H9 (cell line): ENCODE data around the gene CACNA1I. TPM values are rescaled to one million over a fixed set of nuclear protein-coding genes. Genes with fewer than 3 reads are reported as not detected.

ENCODE experiments used
- DNase-seq: peaks from one replicate; pipeline ENCODE4 v3.0.0-alpha.2; 2017
- H2AFZ ChIP-seq: one replicate; pipeline ENCODE4 v1.6.1; 2013; ENCODE audit warnings: mild to moderate bottlenecking, low read length, control low read depth, moderate library complexity
- H2AK5ac ChIP-seq: 2 replicates; pipeline ENCODE4 v1.6.1; 2013; ENCODE audit warnings: low read length, control low read depth, mixed read lengths; ENCODE audit not compliant: insufficient read length
- H2BK120ac ChIP-seq: one replicate; pipeline ENCODE4 v1.6.1; 2013; ENCODE audit warnings: low read depth, mild to moderate bottlenecking, low read length, control low read depth, inconsistent platforms; ENCODE audit not compliant: poor library complexity, severe bottlenecking
- H2BK12ac ChIP-seq: 2 replicates; pipeline ENCODE4 v1.6.1; 2013; ENCODE audit warnings: low read length, control low read depth, mixed read lengths, low read depth; ENCODE audit not compliant: insufficient read length
- H2BK15ac ChIP-seq: 2 replicates; pipeline ENCODE4 v1.6.1; 2013; ENCODE audit warnings: low read depth, low read length, control low read depth
- H2BK20ac ChIP-seq: one replicate; pipeline ENCODE4 v1.6.1; 2013; ENCODE audit warnings: low read depth, mild to moderate bottlenecking, low read length, control low read depth, inconsistent platforms; ENCODE audit not compliant: poor library complexity, severe bottlenecking
- H2BK5ac ChIP-seq: 2 replicates; pipeline ENCODE4 v1.6.1; 2013; ENCODE audit warnings: low read length, control low read depth, mixed read lengths; ENCODE audit not compliant: insufficient read length
- H3K14ac ChIP-seq: 2 replicates; pipeline ENCODE4 v1.6.1; 2013; ENCODE audit warnings: low read length, control low read depth; ENCODE audit not compliant: insufficient read depth
- H3K18ac ChIP-seq: 2 replicates; pipeline ENCODE4 v1.6.1; 2013; ENCODE audit warnings: low read depth, mild to moderate bottlenecking, mixed read lengths, low read length, control low read depth; ENCODE audit not compliant: insufficient read length
- H3K23ac ChIP-seq: 2 replicates; pipeline ENCODE4 v1.6.1; 2013; ENCODE audit warnings: low read length, control low read depth, mixed read lengths, low read depth; ENCODE audit not compliant: insufficient read length
- H3K23me2 ChIP-seq: 2 replicates; pipeline ENCODE4 v1.6.1; 2013; ENCODE audit warnings: low read depth, mild to moderate bottlenecking, mixed read lengths, low read length, control low read depth; ENCODE audit not compliant: insufficient read length, poor library complexity, severe bottlenecking
- H3K27ac ChIP-seq: 2 replicates; pipeline ENCODE4 v1.5.1; 2013; ENCODE audit warnings: low read length, control low read depth, mixed read lengths, low read depth; ENCODE audit not compliant: insufficient read length
- H3K27me3 ChIP-seq: 2 replicates; pipeline ENCODE4 v1.6.1; 2013; ENCODE audit warnings: low read length, control low read depth, inconsistent platforms; ENCODE audit not compliant: insufficient read depth
- H3K4ac ChIP-seq: 2 replicates; pipeline ENCODE4 v1.6.1; 2013; ENCODE audit warnings: low read depth, mild to moderate bottlenecking, control low read depth, inconsistent platforms, low read length, moderate library complexity
- H3K4me1 ChIP-seq: 2 replicates; pipeline ENCODE4 v1.6.1; 2013; ENCODE audit warnings: low read length, control low read depth, inconsistent platforms; ENCODE audit not compliant: insufficient read depth
- H3K4me2 ChIP-seq: 2 replicates; pipeline ENCODE4 v1.6.1; 2013; ENCODE audit warnings: low read length, control low read depth, mixed read lengths; ENCODE audit not compliant: insufficient read length, insufficient read depth
- H3K56ac ChIP-seq: 2 replicates; pipeline ENCODE4 v1.6.1; 2013; ENCODE audit warnings: low read depth, mild to moderate bottlenecking, mixed read lengths, low read length, control low read depth; ENCODE audit not compliant: insufficient read length
- H3K79me1 ChIP-seq: 2 replicates; pipeline ENCODE4 v1.6.1; 2013; ENCODE audit warnings: low read depth, mild to moderate bottlenecking, moderate library complexity, low read length, control low read depth, inconsistent platforms; ENCODE audit not compliant: insufficient read depth, poor library complexity, severe bottlenecking
- H3K79me2 ChIP-seq: 2 replicates; pipeline ENCODE4 v1.6.1; 2013; ENCODE audit warnings: low read length, control low read depth, inconsistent platforms; ENCODE audit not compliant: insufficient read depth
- H3K9ac ChIP-seq: 2 replicates; pipeline ENCODE4 v1.6.1; 2013; ENCODE audit warnings: low read length, control low read depth, mixed read lengths; ENCODE audit not compliant: insufficient read length; ENCODE audit errors: extremely low read depth
- H3K9me3 ChIP-seq: one replicate; pipeline ENCODE4 v1.6.1; 2013; ENCODE audit warnings: low read depth, low read length, inconsistent platforms; ENCODE audit not compliant: control insufficient read depth
- H3T11ph ChIP-seq: one replicate; pipeline ENCODE4 v1.6.1; 2013; ENCODE audit warnings: mild to moderate bottlenecking, low read length, control low read depth, inconsistent platforms
- H4K20me1 ChIP-seq: one replicate; pipeline ENCODE4 v1.6.1; 2013; ENCODE audit not compliant: control insufficient read depth, insufficient read length, insufficient read depth
- H4K5ac ChIP-seq: 2 replicates; pipeline ENCODE4 v1.6.1; 2013; ENCODE audit warnings: low read depth, mild to moderate bottlenecking, mixed read lengths, low read length, control low read depth; ENCODE audit not compliant: insufficient read length
- H4K8ac ChIP-seq: replicated peaks from 2 replicates; pipeline ENCODE4 v1.6.1; 2013; ENCODE audit warnings: low read length, control low read depth, mixed read lengths, low read depth; ENCODE audit not compliant: insufficient read length
- H4K91ac ChIP-seq: 2 replicates; pipeline ENCODE4 v1.6.1; 2013; ENCODE audit warnings: low read depth, mild to moderate bottlenecking, moderate library complexity, mixed read lengths, low read length, control low read depth; ENCODE audit not compliant: insufficient read length
- H3K27ac Mint-ChIP-seq, 3 experiments: 2 replicates in 2 of 3; 3 replicates in 1 of 3; pipeline ENCODE4 v1.8.0; 2020 to 2021; ENCODE audit warnings: mixed read lengths in 3 of 3, mild to moderate bottlenecking in 1 of 3, moderate library complexity in 1 of 3
- H3K27me3 Mint-ChIP-seq: 2 replicates; pipeline ENCODE4 v1.8.0; 2021; ENCODE audit warnings: low read depth, mild to moderate bottlenecking, moderate library complexity, mixed read lengths
- H3K36me3 Mint-ChIP-seq, 3 experiments: 2 replicates in 2 of 3; 3 replicates in 1 of 3; pipeline ENCODE4 v1.8.0; 2020 to 2021; ENCODE audit warnings: low read depth in 3 of 3, mixed read lengths in 3 of 3; ENCODE audit not compliant: insufficient read depth in 1 of 3
- H3K4me1 Mint-ChIP-seq, 2 experiments: 2 replicates each; pipeline ENCODE4 v1.8.0; 2020; ENCODE audit warnings: mixed read lengths in 2 of 2
- H3K4me3 Mint-ChIP-seq, 2 experiments: 2 replicates in 1 of 2; 3 replicates in 1 of 2; pipeline ENCODE4 v1.8.0; 2020 to 2021; ENCODE audit warnings: mild to moderate bottlenecking in 2 of 2, mixed read lengths in 2 of 2, moderate library complexity in 1 of 2
- H3K9me3 Mint-ChIP-seq, 2 experiments: 2 replicates in 1 of 2; 3 replicates in 1 of 2; pipeline ENCODE4 v1.8.0; 2020; ENCODE audit warnings: mild to moderate bottlenecking in 2 of 2, mixed read lengths in 2 of 2, moderate library complexity in 1 of 2
- WGBS: extraction: QIAGEN DNeasy Blood & Tissue Kit; methylation state at CpG from one replicate; pipeline ENCODE4 v1.1.7; 2013; ENCODE audit warnings: missing lambda C conversion rate, low lambda C conversion rate, mixed read lengths; ENCODE audit not compliant: insufficient read length; ENCODE audit errors: extremely low coverage; 5-methylcytosine and 5-hydroxymethylcytosine counted together
- total RNA-seq: library from RNA; stranded (reverse); gene quantifications from 2 replicates; pipeline ENCODE4 v1.2.1, GENCODE V29; 2021
- TF ChIP-seq, protein P1 (sequence below): fragments of 200-600 bp; sonication (generic); conservative IDR thresholded peaks from 3 replicates; pipeline ENCODE4 v1.8.0; 2021; ENCODE audit warnings: antibody characterized with exemption, mild to moderate bottlenecking

Gene CACNA1I
- total RNA-seq, 1 experiment from 2014 or later: 0.50 TPM

DNA sequence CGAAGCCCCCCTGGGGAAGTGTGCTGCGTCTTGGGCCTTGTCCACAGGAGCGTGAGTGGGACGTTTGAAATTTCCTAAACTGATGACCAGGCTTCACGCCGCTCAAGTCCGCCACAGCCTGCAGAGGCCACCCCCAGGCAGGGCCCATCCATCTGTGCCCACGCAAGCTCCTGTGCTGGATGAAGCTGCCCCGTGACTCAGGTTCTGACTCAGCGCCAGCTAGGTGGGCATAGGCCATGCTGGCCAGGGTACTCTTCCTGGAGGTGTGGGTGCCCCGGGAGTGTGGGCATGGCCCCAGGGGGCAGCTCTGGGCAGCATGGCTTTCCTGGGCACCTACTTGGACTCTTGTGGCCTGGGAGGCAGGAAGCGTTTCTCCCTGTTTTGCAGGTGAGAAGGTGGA lies 134.8 kb downstream of the CACNA1I start:
- H2BK120ac ChIP-seq: no peak overlapping the region
- H3K27ac ChIP-seq: no peak overlapping the region
- H3K27me3 Mint-ChIP-seq: peaks cover 4% of the 10 kb centered on the region
- H3K4me1 ChIP-seq: no peaks in the 10 kb centered on the region
- H3K27ac Mint-ChIP-seq: no peak overlapping the region
- no peak overlapping the region for H3K4ac ChIP-seq
- no peak overlapping the region for H3K18ac ChIP-seq
- H4K8ac ChIP-seq: no peak overlapping the region
- no peak overlapping the region for H3T11ph ChIP-seq
- H4K5ac ChIP-seq: no peak overlapping the region
- H3K36me3 Mint-ChIP-seq: no peaks in the 10 kb centered on the region
- no peak overlapping the region for H2BK15ac ChIP-seq
- no peak overlapping the region for H3K4me3 Mint-ChIP-seq
- H2BK12ac ChIP-seq: no peak overlapping the region
- H3K9me3 ChIP-seq: no peaks in the 10 kb centered on the region
- H3K23me2 ChIP-seq: no peaks in the 10 kb centered on the region
- no peaks in the 10 kb centered on the region for H4K20me1 ChIP-seq
- H3K27me3 ChIP-seq: no peaks in the 10 kb centered on the region
- H2BK5ac ChIP-seq: no peak overlapping the region
- H2AFZ ChIP-seq: no peak overlapping the region
- no peak overlapping the region for H3K9ac ChIP-seq
- no peak for DNase-seq
- no CpG with 5 or more reads among the region's 12 CpGs for WGBS
- no peak overlapping the region for H3K56ac ChIP-seq
- H3K23ac ChIP-seq: no peak overlapping the region
- H2AK5ac ChIP-seq: no peak overlapping the region
- H4K91ac ChIP-seq: no peak overlapping the region
- no peaks in the 10 kb centered on the region for H3K79me2 ChIP-seq
- no peak overlapping the region for H2BK20ac ChIP-seq
- H3K4me1 Mint-ChIP-seq: peaks cover 8 to 18% of the 10 kb centered on the region in 2 experiments
- H3K79me1 ChIP-seq: no peaks in the 10 kb centered on the region
- no peak overlapping the region for H3K4me2 ChIP-seq
- H3K9me3 Mint-ChIP-seq: no peaks in the 10 kb centered on the region
- TF ChIP-seq, protein P1, sequence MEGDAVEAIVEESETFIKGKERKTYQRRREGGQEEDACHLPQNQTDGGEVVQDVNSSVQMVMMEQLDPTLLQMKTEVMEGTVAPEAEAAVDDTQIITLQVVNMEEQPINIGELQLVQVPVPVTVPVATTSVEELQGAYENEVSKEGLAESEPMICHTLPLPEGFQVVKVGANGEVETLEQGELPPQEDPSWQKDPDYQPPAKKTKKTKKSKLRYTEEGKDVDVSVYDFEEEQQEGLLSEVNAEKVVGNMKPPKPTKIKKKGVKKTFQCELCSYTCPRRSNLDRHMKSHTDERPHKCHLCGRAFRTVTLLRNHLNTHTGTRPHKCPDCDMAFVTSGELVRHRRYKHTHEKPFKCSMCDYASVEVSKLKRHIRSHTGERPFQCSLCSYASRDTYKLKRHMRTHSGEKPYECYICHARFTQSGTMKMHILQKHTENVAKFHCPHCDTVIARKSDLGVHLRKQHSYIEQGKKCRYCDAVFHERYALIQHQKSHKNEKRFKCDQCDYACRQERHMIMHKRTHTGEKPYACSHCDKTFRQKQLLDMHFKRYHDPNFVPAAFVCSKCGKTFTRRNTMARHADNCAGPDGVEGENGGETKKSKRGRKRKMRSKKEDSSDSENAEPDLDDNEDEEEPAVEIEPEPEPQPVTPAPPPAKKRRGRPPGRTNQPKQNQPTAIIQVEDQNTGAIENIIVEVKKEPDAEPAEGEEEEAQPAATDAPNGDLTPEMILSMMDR: no peak
- no peak overlapping the region for H3K14ac ChIP-seq
